ENCODE results near the gene SPATA33.
"Not testable (repeated sequence)": the region's sequence is repeated elsewhere in the genome, so short reads cannot be mapped to it uniquely, and the experiment has no call there.

SPATA33 gene

GRCh38 chr16:89695086-89695874, 37.6 kb downstream of the SPATA33 start:
- no peak for DNase-seq

- no peak for DNase-seq
Observed at GRCh38 chr16:89695875-89696669, 38.4 kb downstream of the SPATA33 start.

DNA sequence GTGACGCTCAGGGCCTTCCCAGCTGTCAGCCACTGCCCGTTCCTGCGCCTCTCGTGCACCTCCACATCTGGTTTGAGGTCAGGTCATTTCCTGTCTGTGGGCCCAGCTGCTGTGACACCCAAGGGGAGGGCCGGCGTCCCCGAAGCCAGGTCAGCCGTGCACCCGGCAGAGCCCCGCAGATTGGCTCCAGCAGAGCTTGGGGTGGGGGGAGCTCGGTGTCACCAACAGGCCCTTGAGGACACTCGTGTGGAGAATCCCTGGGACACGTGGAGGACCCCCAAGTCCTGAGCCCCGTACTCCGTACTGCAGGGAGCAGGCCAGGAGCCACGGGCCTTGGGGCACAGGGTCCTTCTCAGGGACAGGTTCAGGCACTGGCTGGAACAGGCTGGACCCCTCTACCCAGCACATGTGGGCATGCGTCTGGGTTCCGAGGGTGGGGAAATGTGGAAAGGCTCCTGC, 39.1 kb downstream of the SPATA33 start:
- DNase-seq, result no peak

DNA sequence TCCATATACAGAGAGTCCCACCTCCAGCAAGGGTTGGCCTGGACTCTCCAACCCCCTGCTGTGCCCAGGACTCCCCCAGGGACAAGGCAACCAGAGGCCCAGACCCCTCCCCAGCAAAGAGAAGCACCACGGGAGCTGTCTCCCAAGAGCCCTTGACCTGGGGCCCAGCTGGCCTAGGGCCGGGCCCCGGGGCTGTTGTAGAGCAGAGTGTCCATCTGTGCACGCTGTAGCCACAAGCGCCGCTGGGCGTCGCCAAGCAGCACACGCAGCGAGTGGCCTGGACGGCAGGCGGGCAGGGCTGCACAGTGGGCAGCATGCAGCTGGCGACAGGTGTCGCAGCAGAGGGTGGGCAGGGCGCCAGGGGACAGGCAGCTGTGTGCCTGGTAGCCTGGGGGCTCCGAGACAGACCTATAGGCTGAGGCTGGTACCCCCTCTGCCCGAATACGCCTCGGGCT, 39.6 kb downstream of the SPATA33 start:
- DNase-seq, result no peak

DNA sequence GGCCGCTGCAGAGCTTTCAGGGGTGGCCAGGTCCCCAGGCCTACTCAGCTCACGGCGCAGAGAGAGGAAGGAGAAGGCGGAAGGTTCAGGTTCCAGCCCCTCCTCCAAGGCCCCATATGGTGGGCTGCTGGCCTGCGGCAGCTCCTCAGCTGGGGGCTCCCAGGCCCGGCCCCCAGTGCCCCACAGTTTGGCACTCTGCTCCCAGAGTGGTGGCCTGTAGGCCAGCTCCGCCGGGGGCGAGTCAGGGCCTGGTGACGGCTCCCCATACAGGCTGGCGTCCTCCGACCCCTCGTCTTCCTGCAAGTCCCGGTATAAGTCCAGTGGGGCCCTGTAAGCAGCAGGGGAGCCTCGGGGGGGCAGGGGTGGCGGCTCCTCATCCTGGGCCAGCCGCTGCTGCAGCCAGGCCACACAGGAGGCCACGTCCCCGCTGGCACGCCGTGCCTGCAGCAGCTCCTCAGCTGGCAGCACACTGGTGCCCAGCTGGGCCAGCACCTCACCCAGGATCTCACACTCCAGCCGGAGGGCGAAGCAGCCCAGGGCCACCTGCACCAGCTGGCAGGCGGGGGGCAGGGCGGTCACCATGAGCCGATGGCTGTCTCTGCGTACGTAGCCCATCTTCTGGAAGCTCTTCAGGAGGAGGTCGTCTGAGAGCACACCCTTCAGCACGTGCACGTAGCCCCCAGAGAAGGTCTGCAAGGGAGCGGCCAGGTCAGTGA, 40.1 kb downstream of the SPATA33 start:
- DNase-seq, result no peak

DNA sequence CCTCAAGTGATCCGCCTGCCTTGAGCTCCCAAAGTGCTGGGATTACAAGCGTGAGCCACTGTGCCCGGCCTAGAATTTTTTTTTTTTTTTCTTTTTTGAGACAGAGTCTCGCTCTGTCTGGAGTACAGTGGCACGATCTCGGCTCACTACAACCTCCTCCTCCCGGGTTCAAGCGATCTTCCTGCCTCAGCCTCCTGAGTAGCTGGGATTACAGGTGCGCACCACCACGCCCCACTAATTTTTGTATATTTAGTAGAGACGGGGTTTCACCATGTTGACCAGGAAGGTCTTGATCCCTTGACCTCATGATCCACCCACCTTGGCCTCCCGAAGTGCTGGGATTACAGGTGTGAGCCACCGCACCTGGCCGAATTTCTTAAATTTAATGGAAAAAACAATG, 41.1 kb downstream of the SPATA33 start:
- DNase-seq, result not testable (repeated sequence)

DNA sequence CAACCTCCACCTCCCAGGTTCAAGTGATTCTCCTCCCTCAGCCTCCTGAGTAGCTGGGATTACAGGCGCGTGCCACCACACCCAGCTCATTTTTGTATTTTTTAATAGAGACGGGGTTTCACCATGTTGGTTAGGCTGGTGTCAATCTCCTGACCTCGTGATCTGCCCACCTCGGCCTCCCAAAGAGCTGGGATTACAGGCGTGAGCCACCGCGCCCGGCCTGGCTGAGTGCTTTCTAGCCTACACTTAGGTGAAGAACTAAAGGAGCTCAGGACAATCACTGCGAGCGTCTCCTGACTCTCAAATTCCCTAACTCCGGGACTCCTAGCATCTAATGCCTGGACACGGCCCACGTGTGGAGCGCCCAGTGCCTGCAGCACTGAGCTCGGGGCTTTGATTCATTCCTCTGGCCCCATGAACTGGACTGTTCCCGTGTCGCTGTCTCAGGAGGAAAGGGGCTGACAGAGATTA, 42.0 kb downstream of the SPATA33 start:
- DNase-seq, result not testable (repeated sequence)

- DNase-seq, result peak; percentile 96
Observed at GRCh38 chr16:89700100-89700648, 42.5 kb downstream of the SPATA33 start.

- DNase-seq, result peak; percentile 50
Observed at GRCh38 chr16:89700649-89701424, 43.2 kb downstream of the SPATA33 start.

- DNase-seq, result peak; percentile 97
Observed at GRCh38 chr16:89701425-89702406, 44.1 kb downstream of the SPATA33 start, which contains the start of gene SPATA2L. Gene SPATA2L (minus strand): TSS chr16:89701705. CDS start chr16:89701232, 473 bp downstream.

DNA sequence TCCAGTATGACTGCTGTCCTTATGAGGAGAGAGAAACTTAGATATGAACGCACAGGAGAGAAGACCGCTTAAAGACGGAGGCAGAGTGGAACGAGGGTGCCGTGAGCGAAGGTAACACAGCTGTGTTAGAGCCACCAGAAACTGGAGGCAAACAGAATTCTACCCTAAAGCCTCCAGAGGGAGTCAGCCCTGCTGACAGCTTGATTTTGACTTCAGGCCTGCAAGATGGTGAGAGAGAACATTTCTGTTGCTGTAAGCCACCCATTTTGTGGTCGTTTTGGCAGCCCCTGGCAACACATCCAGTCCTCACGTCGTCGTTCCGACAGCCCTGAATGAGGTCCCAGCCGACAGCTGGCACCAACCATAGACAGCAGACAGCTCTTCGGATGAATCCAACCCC, 46.6 kb downstream of the SPATA33 start:
- DNase-seq, result no peak

GRCh38 chr16:89705006-89705405, 47.4 kb downstream of the SPATA33 start:
- no peak for DNase-seq

DNA sequence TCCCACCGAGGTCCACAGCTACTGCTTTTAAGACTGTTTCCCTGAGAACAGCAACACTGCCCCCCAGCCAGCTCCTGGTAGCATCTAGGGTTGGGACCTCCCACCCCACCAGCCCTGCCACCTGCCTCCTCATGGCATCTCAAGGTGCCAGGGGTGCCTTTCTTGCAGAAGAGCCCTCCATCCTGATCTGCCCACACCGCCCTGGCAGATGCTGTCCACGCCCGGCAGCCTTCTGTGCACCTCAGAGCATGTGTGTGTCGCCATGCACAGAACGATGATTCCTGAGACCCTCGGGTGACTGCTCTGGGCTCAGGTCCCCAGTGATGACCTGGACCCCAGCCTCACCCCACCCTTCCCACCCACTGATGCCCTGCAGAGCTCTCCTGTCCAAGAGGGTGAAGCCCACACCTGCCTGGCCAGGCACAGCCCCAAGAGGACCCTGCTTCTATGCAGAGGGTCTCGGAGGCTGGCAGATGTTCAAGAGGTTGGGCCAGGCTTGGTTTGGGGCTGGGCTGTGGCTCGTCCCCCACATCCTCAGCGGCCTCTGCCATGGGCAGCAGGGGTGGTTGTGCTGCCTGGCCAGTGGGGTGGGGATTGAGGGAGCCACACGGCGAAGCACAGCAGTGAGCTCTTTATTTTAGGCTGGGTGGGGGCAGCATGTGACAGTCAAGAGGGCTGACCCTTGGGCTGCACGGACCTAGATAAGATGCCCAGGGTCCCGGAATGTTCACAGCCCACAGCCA, 49.1 kb downstream of the SPATA33 start:
- no peak for DNase-seq

DNA sequence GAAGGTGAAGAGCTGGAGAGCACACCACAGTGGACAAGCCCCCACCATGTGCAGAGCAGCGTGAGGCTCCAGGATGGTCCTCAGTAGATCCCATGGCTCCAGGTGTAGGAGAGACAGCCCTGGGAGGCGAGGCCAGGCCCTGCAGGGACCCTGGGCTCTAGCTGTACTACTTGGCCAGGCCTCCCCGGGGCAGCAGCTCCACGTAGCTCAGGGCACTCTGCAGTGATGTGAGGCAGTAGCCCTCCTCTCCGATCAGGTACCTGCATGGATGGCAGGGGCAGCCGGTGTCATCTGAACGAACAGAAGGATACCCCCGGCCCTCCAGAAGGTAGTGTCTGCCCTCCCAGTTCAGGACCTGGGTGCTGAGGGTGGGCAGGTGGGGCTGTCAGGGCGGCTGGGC, 50.1 kb downstream of the SPATA33 start:
- no peak for DNase-seq

DNA sequence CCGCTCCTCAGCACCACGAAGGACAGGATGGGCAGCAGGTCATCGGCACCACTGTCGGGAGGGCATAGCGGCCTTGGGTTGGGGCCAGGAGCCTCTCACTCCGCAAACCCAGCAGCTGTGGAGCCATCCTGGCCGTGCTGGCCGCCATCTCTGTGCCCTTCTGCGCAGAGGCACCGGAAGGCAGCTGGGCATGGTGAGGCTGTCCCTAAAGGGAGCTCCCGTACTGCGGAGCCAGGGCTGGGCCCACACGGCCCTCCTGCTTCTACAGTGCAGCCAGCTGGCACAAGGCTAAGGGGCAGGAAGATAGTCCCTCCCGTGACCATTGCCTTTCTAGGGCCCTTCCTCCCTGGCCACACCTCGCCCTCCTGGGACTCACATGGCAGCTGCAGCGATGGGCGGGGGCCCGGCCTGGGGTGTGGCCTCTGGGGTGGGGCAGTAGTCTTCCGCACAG, 50.9 kb downstream of the SPATA33 start:
- DNase-seq, result no peak

DNA sequence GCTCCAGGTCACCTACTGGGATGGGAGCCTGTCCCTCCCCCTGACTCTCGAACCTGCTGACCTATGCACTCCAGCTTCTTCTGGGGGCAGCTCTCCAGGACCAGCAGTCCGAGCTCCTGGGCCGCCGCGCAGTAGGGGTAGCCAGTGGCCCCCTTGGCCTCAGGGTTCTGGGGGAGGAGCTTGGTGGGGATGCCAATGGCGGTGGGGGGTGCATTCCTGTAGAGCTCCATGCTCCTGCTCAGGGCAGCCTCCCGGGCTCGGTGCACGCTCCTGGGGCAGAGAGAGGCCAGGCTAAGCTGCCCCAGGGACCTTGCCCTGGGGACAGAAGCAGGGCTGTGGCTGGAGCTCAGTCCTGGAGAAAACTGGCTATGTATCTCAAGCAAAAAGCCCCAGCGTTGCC, 51.5 kb downstream of the SPATA33 start:
- DNase-seq, result no peak

GRCh38 chr16:89709716-89710432, 52.2 kb downstream of the SPATA33 start:
- no peak for DNase-seq

DNA sequence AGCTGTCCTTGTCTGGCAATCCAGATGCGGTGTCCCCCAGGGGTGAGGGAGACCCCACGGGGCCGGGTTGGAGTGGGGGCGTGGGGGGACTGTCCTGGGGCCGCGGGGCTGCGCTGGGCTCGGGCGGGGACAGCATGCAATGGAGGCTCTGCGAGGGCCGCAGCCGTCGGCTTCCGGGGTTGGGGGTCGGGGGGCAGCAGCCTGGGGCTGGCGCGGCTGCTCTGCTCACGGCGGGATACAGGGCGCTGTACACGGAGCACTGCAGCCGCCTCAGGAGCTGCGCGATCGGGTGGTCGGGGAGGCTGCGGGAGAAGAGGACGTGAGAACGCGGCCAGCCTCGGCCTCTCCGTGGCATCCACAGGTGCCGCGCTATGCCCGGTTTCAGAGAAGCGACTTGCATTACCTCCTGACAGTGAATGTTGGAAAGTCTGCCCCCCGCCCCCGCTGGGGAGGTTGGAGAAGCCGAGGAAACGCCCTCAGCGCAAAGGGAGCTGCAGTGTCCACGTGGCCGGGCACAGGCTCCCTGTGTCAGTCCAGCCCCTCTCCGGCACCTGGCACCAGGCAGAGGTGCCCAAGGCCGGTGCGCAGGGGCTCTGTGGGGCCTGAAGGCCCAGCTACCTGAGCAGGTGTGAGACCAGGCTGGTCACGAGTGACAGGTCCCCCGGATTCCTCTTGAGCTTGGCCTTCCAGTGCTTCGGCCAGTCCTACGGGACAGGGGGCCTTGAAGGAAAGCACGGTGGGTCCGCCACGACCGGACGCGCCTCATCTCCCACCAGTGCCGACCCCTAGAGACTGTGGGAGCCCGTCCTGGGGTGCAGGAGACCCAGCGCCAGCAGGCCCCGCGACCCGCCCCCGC, 53.3 kb downstream of the SPATA33 start:
- DNase-seq, result no peak

All from T-helper 9 cell (primary cell).